IMR-90 (cell line): ENCODE results near the gene CYTH2. TPM values are rescaled to one million over a fixed set of nuclear protein-coding genes. Genes with fewer than 3 reads are reported as not detected.

ENCODE experiments used
- ATAC-seq: fragments of 200-7000 bp; cut with Tn5 transposase; 2 replicates; pipeline ENCODE4 v1.9.1; 2020; ENCODE audit warnings: low read depth, mild to moderate bottlenecking, moderate library complexity
- BruUV-seq: library from RNA; stranded (reverse); fragments of 400-500 nt; replicated peaks from 2 replicates; lab custom pipeline; 2021; lab: Mats Ljungman, UMichigan
- CTCF ChIA-PET: fragments of 300-600 bp; formaldehyde crosslinking; extraction: SDS; loops from one replicate; lab custom pipeline; 2021; ENCODE audit warnings: antibody characterized with exemption; lab: Yijun Ruan, JAX
- POLR2A ChIA-PET: fragments of 300-600 bp; sonication (Branson Sonifier 250); formaldehyde crosslinking; loops from one replicate; lab custom pipeline; 2022; ENCODE audit warnings: antibody characterized with exemption; ENCODE audit not compliant: unreplicated experiment; lab: Charles Lee
- DNase-seq: peaks from one replicate; pipeline ENCODE4 v3.0.0; 2013
- H2AFZ ChIP-seq: replicated peaks from 2 replicates; pipeline ENCODE3; 2013; ENCODE audit warnings: low read length, mild to moderate bottlenecking; ENCODE audit not compliant: poor library complexity
- H2AK5ac ChIP-seq: 2 replicates; pipeline ENCODE4 v1.6.1; 2013; ENCODE audit warnings: low read depth, low read length, inconsistent platforms
- H2AK9ac ChIP-seq: replicated peaks from 2 replicates; pipeline ENCODE3; 2013; ENCODE audit warnings: mild to moderate bottlenecking, low read depth, low read length, moderate library complexity; ENCODE audit not compliant: poor library complexity
- H2BK120ac ChIP-seq: 2 replicates; pipeline ENCODE4 v1.6.1; 2013; ENCODE audit warnings: low read depth, low read length, inconsistent platforms
- H2BK15ac ChIP-seq: 3 replicates; pipeline ENCODE4 v1.6.1; 2013; ENCODE audit warnings: low read depth, low read length, inconsistent platforms
- H2BK20ac ChIP-seq: 2 replicates; pipeline ENCODE4 v1.6.1; 2013; ENCODE audit warnings: low read depth, mild to moderate bottlenecking, inconsistent platforms, low read length, moderate library complexity
- H2BK5ac ChIP-seq: 2 replicates; pipeline ENCODE4 v1.6.1; 2013; ENCODE audit warnings: mild to moderate bottlenecking, low read depth, low read length, inconsistent platforms; ENCODE audit not compliant: poor library complexity, severe bottlenecking
- H3K14ac ChIP-seq: replicated peaks from 2 replicates; pipeline ENCODE4 v1.6.1; 2013; ENCODE audit warnings: low read depth, low read length, inconsistent platforms
- H3K18ac ChIP-seq: 2 replicates; pipeline ENCODE4 v1.6.1; 2013; ENCODE audit warnings: low read depth, low read length, control low read depth
- H3K23ac ChIP-seq: 2 replicates; pipeline ENCODE4 v1.6.1; 2013; ENCODE audit warnings: low read depth, low read length, inconsistent platforms
- H3K27ac ChIP-seq: 2 replicates; pipeline ENCODE4 v1.5.1; 2013; ENCODE audit warnings: mild to moderate bottlenecking, control low read depth, low read length; ENCODE audit not compliant: insufficient read depth
- H3K27me3 ChIP-seq: 2 replicates; pipeline ENCODE4 v1.6.1; 2013; ENCODE audit warnings: low read length; ENCODE audit not compliant: control insufficient read depth, insufficient read depth
- H3K36me3 ChIP-seq: 2 replicates; pipeline ENCODE4 v1.6.1; 2013; ENCODE audit warnings: low read length, mixed read lengths; ENCODE audit not compliant: control insufficient read depth, insufficient read depth
- H3K4ac ChIP-seq: 2 replicates; pipeline ENCODE4 v1.6.1; 2013; ENCODE audit warnings: low read depth, low read length, inconsistent platforms
- H3K4me1 ChIP-seq: 2 replicates; pipeline ENCODE4 v1.6.1; 2013; ENCODE audit warnings: low read length, mixed read lengths; ENCODE audit not compliant: control insufficient read depth, insufficient read depth
- H3K4me2 ChIP-seq: 2 replicates; pipeline ENCODE4 v1.6.1; 2013; ENCODE audit warnings: low read depth, mild to moderate bottlenecking, control low read depth, low read length, moderate library complexity
- H3K4me3 ChIP-seq: 2 replicates; pipeline ENCODE4 v1.5.1; 2013; ENCODE audit warnings: low read depth, mild to moderate bottlenecking, control low read depth, low read length, moderate library complexity; ENCODE audit not compliant: insufficient read depth
- H3K56ac ChIP-seq: 2 replicates; pipeline ENCODE4 v1.6.1; 2013; ENCODE audit warnings: low read length, inconsistent platforms; ENCODE audit not compliant: insufficient read depth; ENCODE audit errors: extremely low read depth
- H3K79me1 ChIP-seq, 2 experiments: 2 replicates each; pipeline ENCODE4 v1.6.1; 2013; ENCODE audit warnings: low read length in 2 of 2, inconsistent platforms in 1 of 2, low read depth in 1 of 2
- H3K9ac ChIP-seq: 2 replicates; pipeline ENCODE4 v1.6.1; 2013; ENCODE audit warnings: low read depth, low read length, control low read depth
- H3K9me1 ChIP-seq: 2 replicates; pipeline ENCODE4 v1.6.1; 2013; ENCODE audit warnings: low read length, inconsistent platforms; ENCODE audit not compliant: insufficient read depth
- H3K9me3 ChIP-seq: 2 replicates; pipeline ENCODE4 v1.6.1; 2013; ENCODE audit warnings: low read length; ENCODE audit not compliant: control insufficient read depth, insufficient read depth
- H4K20me1 ChIP-seq: 2 replicates; pipeline ENCODE4 v1.6.1; 2013; ENCODE audit warnings: low read length, inconsistent platforms; ENCODE audit not compliant: insufficient read depth
- H4K5ac ChIP-seq: 2 replicates; pipeline ENCODE4 v1.6.1; 2013; ENCODE audit warnings: mild to moderate bottlenecking, low read depth, low read length, control low read depth
- H4K8ac ChIP-seq, 2 experiments: 2 replicates each; pipeline ENCODE4 v1.6.1; 2013; ENCODE audit warnings: low read depth in 2 of 2, low read length in 2 of 2, control low read depth in 1 of 2, inconsistent platforms in 1 of 2
- H4K91ac ChIP-seq: 2 replicates; pipeline ENCODE4 v1.6.1; 2013; ENCODE audit warnings: low read depth, low read length, inconsistent platforms; ENCODE audit not compliant: insufficient read depth
- CHD1 ChIP-seq: IDR thresholded peaks from 2 replicates; pipeline ENCODE4 v1.6.1; 2012; ENCODE audit warnings: low read depth, low read length, improper control_type of control experiment
- CTCF ChIP-seq: conservative IDR thresholded peaks from 2 replicates; pipeline ENCODE4 v1.5.1; 2012; ENCODE audit warnings: mild to moderate bottlenecking, low read depth, low read length, improper control_type of control experiment
- ELK1 ChIP-seq: fragments of 150-350 bp; IDR thresholded peaks from 2 replicates; pipeline ENCODE4 v1.6.1; 2016; ENCODE audit warnings: low read depth, mild to moderate bottlenecking, low read length, moderate library complexity, borderline replicate concordance
- FOS ChIP-seq: fragments of 150-350 bp; IDR thresholded peaks from 2 replicates; pipeline ENCODE4 v1.6.1; 2016; ENCODE audit warnings: low read depth, low read length
- MAFK ChIP-seq: IDR thresholded peaks from 2 replicates; pipeline ENCODE4 v1.6.1; 2012; ENCODE audit warnings: low read depth, low read length, improper control_type of control experiment
- MAZ ChIP-seq: IDR thresholded peaks from 2 replicates; pipeline ENCODE4 v1.6.1; 2012; ENCODE audit warnings: low read depth, mild to moderate bottlenecking, low read length, improper control_type of control experiment, moderate library complexity, borderline replicate concordance
- MXI1 ChIP-seq: IDR thresholded peaks from 2 replicates; pipeline ENCODE4 v1.6.1; 2012; ENCODE audit warnings: low read depth, mild to moderate bottlenecking, low read length, moderate library complexity, borderline replicate concordance
- NFE2L2 ChIP-seq: fragments of 150-350 bp; IDR thresholded peaks from 2 replicates; pipeline ENCODE4 v1.6.1; 2016; ENCODE audit warnings: low read depth, mild to moderate bottlenecking, low read length
- POLR2A ChIP-seq: IDR thresholded peaks from 2 replicates; pipeline ENCODE4 v1.6.1; 2012; ENCODE audit warnings: mild to moderate bottlenecking, low read depth, low read length
- RAD21 ChIP-seq: IDR thresholded peaks from 2 replicates; pipeline ENCODE4 v1.6.1; 2012; ENCODE audit warnings: low read length, improper control_type of control experiment
- RCOR1 ChIP-seq: IDR thresholded peaks from 2 replicates; pipeline ENCODE4 v1.6.1; 2012; ENCODE audit warnings: mild to moderate bottlenecking, low read length, improper control_type of control experiment; ENCODE audit not compliant: insufficient replicate concordance
- RFX5 ChIP-seq: IDR thresholded peaks from 2 replicates; pipeline ENCODE4 v1.8.0; 2012; ENCODE audit warnings: low read depth, mild to moderate bottlenecking, low read length, moderate library complexity
- SMC3 ChIP-seq: fragments of 150-350 bp; IDR thresholded peaks from 2 replicates; pipeline ENCODE4 v1.6.1; 2016; ENCODE audit warnings: low read depth, mild to moderate bottlenecking, antibody characterized with exemption, low read length, moderate library complexity
- USF2 ChIP-seq: fragments of 150-350 bp; IDR thresholded peaks from 2 replicates; pipeline ENCODE4 v1.6.1; 2017; ENCODE audit warnings: mild to moderate bottlenecking, antibody characterized with exemption, low read length, low read depth
- WGBS, 2 experiments: methylation state at CpG; one replicate each; pipeline versions ENCODE4 v1.1.5 to v1.1.7; 2013; ENCODE audit warnings: missing lambda C conversion rate in 2 of 2; ENCODE audit not compliant: insufficient read length in 1 of 2; ENCODE audit errors: extremely low coverage in 2 of 2; 5-methylcytosine and 5-hydroxymethylcytosine counted together
- dilution Hi-C: fragments of 300-500 bp; cut with HindIII; formaldehyde crosslinking; loops from one replicate; pipeline ENCODE4 v1.14.3; 2018; ENCODE audit warnings: low sequenced_read_pairs; ENCODE audit not compliant: unreplicated experiment
- in situ Hi-C: fragments of 300-500 bp; cut with MboI; formaldehyde crosslinking; loops from 3 replicates; pipeline ENCODE4 v1.14.3; 2019; ENCODE audit warnings: low sequenced_read_pairs, inconsistent platforms, mixed read lengths
- intact Hi-C: fragments of 100-400 bp; cut with micrococcal nuclease; formaldehyde crosslinking; loops from 2 replicates; pipeline ENCODE4 v1.10.0; 2022
- polyA plus RNA-seq, 3 experiments: library from polyadenylated mRNA; depleted of rRNA; stranded (reverse); fragments of >200 nt; gene quantifications; 2 replicates each; pipeline ENCODE4 v1.2.3, GENCODE V29; 2012; ENCODE audit warnings: low replicate concordance in 1 of 3
- total RNA-seq: library from RNA; depleted of rRNA; stranded (reverse); fragments of >200 nt; gene quantifications from 2 replicates; pipeline ENCODE4 v1.2.3, GENCODE V29; 2012

The CYTH2 gene
- total and polyA plus RNA-seq, 2 of the 4 experiments (the other 2 are of a cell fraction) = 35.8 to 62.0 TPM

GRCh38 chr19:48477698-48478338 is 8.6 kb downstream of the CYTH2 start:
- Histone ChIP-seq H2AK5ac (no peak overlapping the region), H3K4ac (no peak overlapping the region), H2AK9ac (no peak overlapping the region), H3K23ac (no peak overlapping the region), H2BK15ac (no peak overlapping the region), H3K4me3 (no peak overlapping the region), H3K9me1 (peaks cover 12% of the 10 kb centered on the region), H3K79me1 (peaks cover 9 to 39% of the 10 kb centered on the region in 2 experiments; a peak in 2 of 4 replicates), H3K27ac (no peak overlapping the region), H3K14ac (no peak overlapping the region), H3K56ac (no peak overlapping the region), H3K4me2 (no peak overlapping the region), H4K8ac (no peak overlapping the region), H3K9me3 (no peaks in the 10 kb centered on the region), H3K9ac (no peak overlapping the region), H4K5ac (no peak overlapping the region), H4K20me1 (peaks cover 44% of the 10 kb centered on the region), H2BK120ac (no peak overlapping the region), H2BK5ac (no peak overlapping the region), H4K91ac (no peak overlapping the region), H3K18ac (no peak overlapping the region), H3K36me3 (peaks cover 61% of the 10 kb centered on the region), H3K27me3 (no peaks in the 10 kb centered on the region), H3K4me1 (peaks cover 15% of the 10 kb centered on the region), H2BK20ac (no peak overlapping the region), H2AFZ (no peak overlapping the region)
- ChIA-PET CTCF (no interaction called here), POLR2A (no interaction called here)
- dilution Hi-C loops (no loop called here), intact Hi-C loops (no loop called here), in situ Hi-C loops (no loop called here)
- DNase-seq = no peak
- no TSS peak for BruUV-seq
- no peak for TF ChIP-seq MAZ
- no peak for TF ChIP-seq RCOR1
- TF ChIP-seq ELK1 = no peak
- no peak for TF ChIP-seq FOS
- TF ChIP-seq MXI1 = no peak
- no peak for TF ChIP-seq NFE2L2
- no peak for TF ChIP-seq CTCF
- TF ChIP-seq RFX5 = no peak
- TF ChIP-seq POLR2A = no peak
- no peak for TF ChIP-seq RAD21
- no peak for TF ChIP-seq MAFK
- no peak for TF ChIP-seq USF2
- no peak for TF ChIP-seq SMC3
- no peak for TF ChIP-seq CHD1
- no CpG with 5 or more reads among the region's 22 CpGs for WGBS, 2 experiments
- ATAC-seq = no peak
